Psoas muscle (tissue), 8 donors: ENCODE data around the gene CCDC157. TPM values are rescaled to one million over a fixed set of nuclear protein-coding genes. Genes with fewer than 3 reads are reported as not detected.

Experiments used
- ATAC-seq, 4 donors: fragments of 200-7000 bp; cut with Tn5 transposase; one replicate each; pipeline ENCODE4 v1.9.1; 2020; ENCODE audit warnings: moderate library complexity in 3 of 4, mild to moderate bottlenecking in 2 of 4
- DNase-seq, 2 donors: peaks; one replicate each; pipeline ENCODE4 v3.0.0-alpha.2; 2020
- H3K27ac ChIP-seq: fragments of 200-600 bp; one replicate; pipeline ENCODE4 v1.8.0; 2022
- H3K27me3 ChIP-seq, 3 donors: fragments of 200-600 bp in 1 of 3; one replicate each; pipeline versions ENCODE4 v1.6.1 to v1.8.0; 2013 to 2022; ENCODE audit warnings: low read length in 2 of 3, mild to moderate bottlenecking in 2 of 3, moderate library complexity in 1 of 3; ENCODE audit not compliant: insufficient read depth in 3 of 3
- H3K36me3 ChIP-seq, 2 donors: fragments of 200-600 bp in 1 of 2; one replicate each; pipeline versions ENCODE4 v1.6.1 to v1.8.0; 2013 to 2022; ENCODE audit warnings: low read depth in 1 of 2, mild to moderate bottlenecking in 1 of 2, moderate library complexity in 1 of 2; ENCODE audit not compliant: insufficient read depth in 1 of 2
- H3K4me1 ChIP-seq: fragments of 200-600 bp; one replicate; pipeline ENCODE4 v1.8.0; 2022
- H3K4me3 ChIP-seq: fragments of 200-600 bp; one replicate; pipeline ENCODE4 v1.8.0; 2022; ENCODE audit warnings: mild to moderate bottlenecking
- H3K9me3 ChIP-seq: fragments of 200-600 bp; one replicate; pipeline ENCODE4 v1.8.0; 2022
- WGBS, 3 donors: extraction: QIAGEN DNeasy Blood & Tissue Kit; methylation state at CpG; one replicate each; pipeline versions ENCODE4 v1.1.6 to v1.1.7; 2013; 5-methylcytosine and 5-hydroxymethylcytosine counted together
- intact Hi-C, 2 donors: fragments of 100-400 bp; cut with DNase I; formaldehyde crosslinking; loops; one replicate each; pipeline versions ENCODE4 v1.11.0 to v1.14.2; 2022
- polyA plus RNA-seq, 3 donors: library from polyadenylated mRNA; stranded (reverse); fragments of 200-250 nt; gene quantifications; one replicate each; pipeline ENCODE4 v1.2.3, GENCODE V29; 2013
- total RNA-seq, 4 donors: library from RNA; stranded (reverse); fragmentation: NEBNext Ultra II Directional in 2 of 4; extraction: Animal tissue kit (Norgen Biotek cat#: 25700) in 2 of 4; gene quantifications; one replicate each; pipeline versions ENCODE4 v1.2.1 to v1.2.4, GENCODE V29; 2021 to 2023
- TF ChIP-seq, protein P1 (sequence below): fragments of 200-600 bp; IDR thresholded peaks from one replicate; pipeline ENCODE4 v1.8.0; 2022; ENCODE audit warnings: antibody characterized with exemption
- donor health status: healthy with polysubstance abuse.
- donor health status: DM: no; HTN: no; CAD: no; lungs with moderate emphysema.
- donor health status: Bipolar disorder and iron deficiency.
- donor health status: healthy.
- donor health status: DM: yes; HTN: yes; CAD: no.
- donor health status: DM: no; HTN: no; CAD: no.
- donor health status: DM: no; HTN: no; CAD: no.
- donor health status: DM: yes; HTN: yes; CAD: no.

The CCDC157 gene
- total and polyA plus RNA-seq, 7 donors, result 0.17 to 2.6 (median 0.88) TPM

- no peaks in the 10 kb centered on the region for H3K4me1 ChIP-seq
- DNase-seq (no peak), ATAC-seq (no peak)
- H3K27ac ChIP-seq, result no peak overlapping the region
- no peaks in the 10 kb centered on the region for H3K9me3 ChIP-seq
- intact Hi-C loops, result no loop called here
- no peak overlapping the region for H3K4me3 ChIP-seq
- TF ChIP-seq, protein P1, sequence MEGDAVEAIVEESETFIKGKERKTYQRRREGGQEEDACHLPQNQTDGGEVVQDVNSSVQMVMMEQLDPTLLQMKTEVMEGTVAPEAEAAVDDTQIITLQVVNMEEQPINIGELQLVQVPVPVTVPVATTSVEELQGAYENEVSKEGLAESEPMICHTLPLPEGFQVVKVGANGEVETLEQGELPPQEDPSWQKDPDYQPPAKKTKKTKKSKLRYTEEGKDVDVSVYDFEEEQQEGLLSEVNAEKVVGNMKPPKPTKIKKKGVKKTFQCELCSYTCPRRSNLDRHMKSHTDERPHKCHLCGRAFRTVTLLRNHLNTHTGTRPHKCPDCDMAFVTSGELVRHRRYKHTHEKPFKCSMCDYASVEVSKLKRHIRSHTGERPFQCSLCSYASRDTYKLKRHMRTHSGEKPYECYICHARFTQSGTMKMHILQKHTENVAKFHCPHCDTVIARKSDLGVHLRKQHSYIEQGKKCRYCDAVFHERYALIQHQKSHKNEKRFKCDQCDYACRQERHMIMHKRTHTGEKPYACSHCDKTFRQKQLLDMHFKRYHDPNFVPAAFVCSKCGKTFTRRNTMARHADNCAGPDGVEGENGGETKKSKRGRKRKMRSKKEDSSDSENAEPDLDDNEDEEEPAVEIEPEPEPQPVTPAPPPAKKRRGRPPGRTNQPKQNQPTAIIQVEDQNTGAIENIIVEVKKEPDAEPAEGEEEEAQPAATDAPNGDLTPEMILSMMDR, result no peak
- H3K36me3 ChIP-seq, result peaks cover 0 to 14% of the 10 kb centered on the region in 2 donors
- no peaks in the 10 kb centered on the region for H3K27me3 ChIP-seq
- 56 to 66% (median 64%) methylated on average over 6 of the region's 6 CpGs for WGBS, 3 donors
Observed at GRCh38 chr22:30404307-30404706, 47.5 kb downstream of the CCDC157 start.

DNA sequence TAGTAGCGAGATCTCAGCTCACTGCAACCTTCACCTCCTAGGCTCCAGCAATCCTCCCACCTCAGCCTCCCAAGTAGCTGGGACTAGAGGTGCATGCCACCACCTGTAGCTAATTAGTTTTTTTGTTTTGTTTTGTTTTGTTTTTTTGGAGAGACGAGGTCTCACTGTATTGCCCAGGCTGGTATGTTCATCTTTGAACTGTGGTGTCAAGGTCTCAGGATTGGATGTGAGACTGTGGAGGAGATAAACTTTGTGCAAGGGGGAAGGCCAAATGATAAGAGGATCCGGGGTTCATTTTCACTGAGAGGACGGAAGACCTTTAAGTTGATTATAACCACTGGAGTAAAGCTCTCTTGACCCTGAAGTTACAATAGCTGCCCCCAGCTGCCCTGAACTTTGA lies 48.9 kb downstream of the CCDC157 start:
- 64 to 93% (median 67%) methylated on average over 4 of the region's 4 CpGs for WGBS, 3 donors
- peaks cover 0 to 23% of the 10 kb centered on the region in 2 donors for H3K36me3 ChIP-seq

GRCh38 chr22:30406400-30406799 lies 49.6 kb downstream of the CCDC157 start:
- TF ChIP-seq, protein P1, result no peak
- no peaks in the 10 kb centered on the region for H3K27me3 ChIP-seq
- no peak overlapping the region for H3K27ac ChIP-seq
- WGBS, 3 donors, result 73 to 88% (median 81%) methylated on average over 6 of the region's 6 CpGs
- H3K9me3 ChIP-seq, result no peaks in the 10 kb centered on the region
- no peak for ATAC-seq
- DNase-seq, result no peak
- H3K36me3 ChIP-seq, result peaks cover 0 to 27% of the 10 kb centered on the region in 2 donors
- intact Hi-C loops, result no loop called here
- no peak overlapping the region for H3K4me3 ChIP-seq
- H3K4me1 ChIP-seq, result no peaks in the 10 kb centered on the region

More for the DNA sequence above, 48.9 kb downstream of the CCDC157 start:
- H3K4me3 ChIP-seq, result no peak overlapping the region
- no peaks in the 10 kb centered on the region for H3K27me3 ChIP-seq
- H3K4me1 ChIP-seq, result no peaks in the 10 kb centered on the region
- ATAC-seq (no peak), DNase-seq (no peak)
- intact Hi-C loops, result no loop called here
- TF ChIP-seq, protein P1, result no peak
- H3K27ac ChIP-seq, result no peak overlapping the region
- H3K9me3 ChIP-seq, result no peaks in the 10 kb centered on the region

DNA sequence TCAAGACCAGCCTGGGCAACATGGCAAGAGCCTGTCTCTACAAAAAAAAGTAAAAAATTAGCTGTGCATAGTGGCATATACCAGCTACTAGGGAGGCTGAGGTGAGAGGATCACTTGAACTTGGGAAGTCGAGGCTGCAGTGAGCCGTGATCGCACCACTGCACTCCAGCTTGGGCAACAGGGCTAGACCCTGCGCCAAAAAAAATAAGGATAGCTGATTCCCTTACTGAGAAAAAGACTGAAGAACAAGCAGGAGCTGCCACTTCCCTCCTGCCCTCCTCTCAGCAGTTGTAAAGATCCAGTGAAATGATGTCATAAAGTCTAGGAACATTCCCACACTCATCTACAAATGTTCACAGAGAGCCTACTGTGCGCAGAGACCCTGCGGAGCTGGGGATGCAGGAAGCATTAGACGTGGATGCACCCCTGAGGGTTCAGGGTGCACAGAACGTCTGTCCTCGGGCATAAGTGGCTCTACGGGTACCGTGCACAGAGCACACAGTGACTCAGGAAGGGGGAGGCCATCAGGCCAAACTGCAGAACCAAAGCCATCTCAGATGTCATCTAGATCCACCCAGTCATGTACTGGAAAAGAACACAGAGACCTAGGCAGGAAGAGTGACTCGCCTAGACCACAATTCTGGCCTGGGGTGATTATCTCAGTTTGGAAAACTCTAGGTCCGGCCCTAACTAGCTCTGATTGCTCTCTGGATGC lies 51.7 kb downstream of the CCDC157 start:
- no peaks in the 10 kb centered on the region for H3K27me3 ChIP-seq
- no peak overlapping the region for H3K27ac ChIP-seq
- no peak overlapping the region for H3K4me3 ChIP-seq
- intact Hi-C loops, result no loop called here
- H3K4me1 ChIP-seq, result no peaks in the 10 kb centered on the region
- TF ChIP-seq, protein P1, result no peak
- H3K9me3 ChIP-seq, result no peaks in the 10 kb centered on the region
- 78 to 82% (median 82%) methylated on average over 13 of the region's 13 CpGs for WGBS, 3 donors
- peaks cover 0 to 39% of the 10 kb centered on the region in 2 donors for H3K36me3 ChIP-seq
- DNase-seq (no peak), ATAC-seq (peak; percentile 57 to 76 (median 68))

- TF ChIP-seq, protein P1, result no peak
- no peaks in the 10 kb centered on the region for H3K4me1 ChIP-seq
- intact Hi-C loops, result no loop called here
- H3K9me3 ChIP-seq, result no peaks in the 10 kb centered on the region
- no peaks in the 10 kb centered on the region for H3K27me3 ChIP-seq
- H3K27ac ChIP-seq, result no peak overlapping the region
- DNase-seq (no peak), ATAC-seq (no peak)
- H3K36me3 ChIP-seq, result peaks cover 3 to 56% of the 10 kb centered on the region in 2 donors
- H3K4me3 ChIP-seq, result no peak overlapping the region
- 86 to 91% (median 87%) methylated on average over 3 of the region's 3 CpGs for WGBS, 3 donors
Observed at GRCh38 chr22:30411780-30412179, 55.0 kb downstream of the CCDC157 start.
